Hepatocyte (in vitro differentiated cells): ENCODE results near the gene URB2. TPM values are rescaled to one million over a fixed set of nuclear protein-coding genes. Genes with fewer than 3 reads are reported as not detected.

Source experiments
- DNase-seq: peaks from one replicate; pipeline ENCODE4 v3.0.0-alpha.2; 2016; ENCODE audit warnings: low spot score
- H2AFZ ChIP-seq: fragments of 200-600 bp; sonication (generic); 2 replicates; pipeline ENCODE4 v1.6.0; 2016; ENCODE audit warnings: antibody characterized with exemption, mild to moderate bottlenecking
- H3K27ac ChIP-seq: fragments of 200-600 bp; sonication (generic); 2 replicates; pipeline ENCODE4 v1.5.1; 2016; ENCODE audit warnings: mild to moderate bottlenecking
- H3K27me3 ChIP-seq: fragments of 200-600 bp; sonication (generic); 2 replicates; pipeline ENCODE4 v1.6.1; 2016
- H3K36me3 ChIP-seq: fragments of 200-600 bp; sonication (generic); replicated peaks from 2 replicates; pipeline ENCODE4 v1.5.1; 2016; ENCODE audit warnings: low read depth; ENCODE audit not compliant: insufficient read depth
- H3K4me1 ChIP-seq: fragments of 200-600 bp; sonication (generic); 2 replicates; pipeline ENCODE4 v1.5.1; 2016; ENCODE audit warnings: mild to moderate bottlenecking, moderate library complexity; ENCODE audit not compliant: insufficient read depth
- H3K4me2 ChIP-seq: fragments of 200-600 bp; sonication (generic); 2 replicates; pipeline ENCODE4 v1.6.0; 2016
- H3K4me3 ChIP-seq: fragments of 200-600 bp; sonication (generic); 2 replicates; pipeline ENCODE4 v1.5.1; 2016; ENCODE audit warnings: mild to moderate bottlenecking
- H3K79me2 ChIP-seq: fragments of 200-600 bp; sonication (generic); 2 replicates; pipeline ENCODE4 v1.6.0; 2017; ENCODE audit warnings: mild to moderate bottlenecking
- H3K9me2 ChIP-seq: fragments of 200-600 bp; sonication (generic); replicated peaks from 2 replicates; pipeline ENCODE4 v1.6.0; 2017; ENCODE audit warnings: mild to moderate bottlenecking; ENCODE audit not compliant: insufficient read depth
- H3K9me3 ChIP-seq: fragments of 200-600 bp; sonication (generic); 2 replicates; pipeline ENCODE4 v1.5.1; 2016; ENCODE audit warnings: low read depth, mild to moderate bottlenecking
- H4K20me1 ChIP-seq: fragments of 200-600 bp; sonication (generic); 2 replicates; pipeline ENCODE4 v1.6.0; 2016; ENCODE audit warnings: mild to moderate bottlenecking; ENCODE audit not compliant: insufficient read depth, poor library complexity, severe bottlenecking
- EZH2 ChIP-seq: fragments of 200-600 bp; sonication (generic); IDR thresholded peaks from 2 replicates; pipeline ENCODE4 v1.6.1; 2016; ENCODE audit warnings: antibody characterized with exemption, mild to moderate bottlenecking, borderline replicate concordance
- EZH2phosphoT487 ChIP-seq: fragments of 200-600 bp; sonication (generic); IDR thresholded peaks from one replicate; pipeline ENCODE4 v1.6.1; 2018; ENCODE audit warnings: antibody characterized with exemption, mild to moderate bottlenecking, low read depth, moderate library complexity; ENCODE audit not compliant: unreplicated experiment, severe bottlenecking
- WGBS: methylation state at CpG from one replicate; pipeline ENCODE4 v1.1.6; 2016; ENCODE audit warnings: low lambda C conversion rate; ENCODE audit errors: missing lambda C conversion rate; 5-methylcytosine and 5-hydroxymethylcytosine counted together
- polyA plus RNA-seq: library from polyadenylated mRNA; unstranded; fragments of >200 nt; fragmentation: Nextera tagmentation; extraction: Ambion mirVana; gene quantifications from 2 replicates; pipeline ENCODE4 v1.2.1, GENCODE V29; 2016
- total RNA-seq: library from RNA; depleted of rRNA; stranded (reverse); fragments of >200 nt; gene quantifications from 2 replicates; pipeline ENCODE4 v1.2.3, GENCODE V29; 2014
- TF ChIP-seq, protein P1 (sequence below): fragments of 200-600 bp; sonication (generic); IDR thresholded peaks from 2 replicates; pipeline ENCODE4 v1.5.1; 2016; ENCODE audit warnings: antibody characterized with exemption, mild to moderate bottlenecking; ENCODE audit not compliant: poor library complexity

URB2 gene
- total and polyA plus RNA-seq, 2 experiments from 2014 or later: 4.6 to 12.4 TPM

- Histone ChIP-seq H3K9me2 (no peaks in the 10 kb centered on the region), H2AFZ (no peak overlapping the region), H3K4me3 (no peak overlapping the region), H3K36me3 (no peaks in the 10 kb centered on the region), H3K27me3 (no peaks in the 10 kb centered on the region), H4K20me1 (no peaks in the 10 kb centered on the region), H3K79me2 (peaks cover 4% of the 10 kb centered on the region), H3K4me1 (no peaks in the 10 kb centered on the region), H3K27ac (no peak overlapping the region), H3K9me3 (no peaks in the 10 kb centered on the region), H3K4me2 (no peak overlapping the region)
- WGBS: 95% methylated on average over 5 of the region's 5 CpGs
- TF ChIP-seq EZH2 (no peak), EZH2phosphoT487 (no peak)
- TF ChIP-seq, protein P1, sequence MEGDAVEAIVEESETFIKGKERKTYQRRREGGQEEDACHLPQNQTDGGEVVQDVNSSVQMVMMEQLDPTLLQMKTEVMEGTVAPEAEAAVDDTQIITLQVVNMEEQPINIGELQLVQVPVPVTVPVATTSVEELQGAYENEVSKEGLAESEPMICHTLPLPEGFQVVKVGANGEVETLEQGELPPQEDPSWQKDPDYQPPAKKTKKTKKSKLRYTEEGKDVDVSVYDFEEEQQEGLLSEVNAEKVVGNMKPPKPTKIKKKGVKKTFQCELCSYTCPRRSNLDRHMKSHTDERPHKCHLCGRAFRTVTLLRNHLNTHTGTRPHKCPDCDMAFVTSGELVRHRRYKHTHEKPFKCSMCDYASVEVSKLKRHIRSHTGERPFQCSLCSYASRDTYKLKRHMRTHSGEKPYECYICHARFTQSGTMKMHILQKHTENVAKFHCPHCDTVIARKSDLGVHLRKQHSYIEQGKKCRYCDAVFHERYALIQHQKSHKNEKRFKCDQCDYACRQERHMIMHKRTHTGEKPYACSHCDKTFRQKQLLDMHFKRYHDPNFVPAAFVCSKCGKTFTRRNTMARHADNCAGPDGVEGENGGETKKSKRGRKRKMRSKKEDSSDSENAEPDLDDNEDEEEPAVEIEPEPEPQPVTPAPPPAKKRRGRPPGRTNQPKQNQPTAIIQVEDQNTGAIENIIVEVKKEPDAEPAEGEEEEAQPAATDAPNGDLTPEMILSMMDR: no peak
- no peak for DNase-seq
These were observed 25.8 kb upstream of the URB2 start for GRCh38 chr1:229600229-229600628.

DNA sequence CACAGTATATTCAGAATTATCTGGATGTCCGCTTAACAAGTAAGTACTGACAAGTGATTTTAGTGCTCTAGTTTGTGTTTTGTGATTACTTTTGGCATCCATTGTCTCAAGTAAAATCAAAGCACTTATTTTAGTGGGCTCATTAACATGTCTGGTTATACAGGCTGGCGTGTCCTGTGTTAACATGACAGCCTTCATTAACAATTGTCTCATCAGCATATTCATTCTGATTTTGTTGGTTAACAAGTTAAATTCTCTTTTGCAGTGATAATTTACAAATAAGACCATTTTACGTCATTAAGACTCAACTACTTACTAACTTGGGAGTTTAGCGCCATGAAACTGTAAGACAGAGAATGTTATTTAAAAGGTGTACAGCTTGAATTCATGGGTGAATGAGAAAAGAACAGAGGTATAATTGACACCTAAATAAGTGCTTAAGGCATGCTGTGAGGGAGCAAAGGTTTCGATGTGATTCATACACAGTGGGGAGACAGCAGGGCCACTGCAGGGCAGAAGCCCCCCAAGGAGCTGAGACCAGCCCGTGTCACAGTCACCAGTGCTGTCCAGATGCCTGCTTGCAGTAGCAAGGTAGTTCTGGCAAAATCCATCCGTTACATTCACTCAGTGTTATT, 22.6 kb upstream of the URB2 start:
- no peaks in the 10 kb centered on the region for H3K9me3 ChIP-seq
- H3K36me3 ChIP-seq: no peaks in the 10 kb centered on the region
- WGBS: 95% methylated on average over 7 of the region's 7 CpGs
- no peak overlapping the region for H3K4me2 ChIP-seq
- no peaks in the 10 kb centered on the region for H3K4me1 ChIP-seq
- no peaks in the 10 kb centered on the region for H3K27me3 ChIP-seq
- no peak overlapping the region for H3K4me3 ChIP-seq
- H4K20me1 ChIP-seq: no peaks in the 10 kb centered on the region
- H2AFZ ChIP-seq: no peak overlapping the region
- DNase-seq: no peak
- H3K27ac ChIP-seq: no peak overlapping the region
- H3K79me2 ChIP-seq: peaks cover 4% of the 10 kb centered on the region
- H3K9me2 ChIP-seq: no peaks in the 10 kb centered on the region
- TF ChIP-seq EZH2phosphoT487 (no peak), EZH2 (no peak)
- TF ChIP-seq, protein P1: no peak

DNA sequence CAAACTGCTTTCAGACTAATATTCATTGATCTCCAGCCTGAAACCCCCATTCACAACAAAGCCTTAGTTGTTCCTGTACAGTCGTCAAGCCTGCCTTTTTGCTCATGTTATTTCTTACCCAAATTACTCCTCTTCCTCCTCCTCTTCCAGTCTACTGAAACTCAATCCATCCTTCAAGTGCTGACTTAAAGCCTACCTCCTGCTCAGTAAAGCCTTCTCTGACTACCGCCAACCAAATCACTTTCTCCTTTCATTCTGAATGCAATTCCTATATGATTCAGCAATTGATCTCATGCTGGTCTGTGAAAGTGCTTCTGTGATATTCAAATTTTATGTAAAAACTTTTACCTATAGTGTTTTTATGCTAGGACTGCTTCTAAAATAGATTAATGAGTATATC, 18.7 kb upstream of the URB2 start:
- Histone ChIP-seq H3K4me2 (no peak overlapping the region), H3K9me3 (no peaks in the 10 kb centered on the region), H3K27me3 (no peaks in the 10 kb centered on the region), H3K79me2 (no peaks in the 10 kb centered on the region), H3K4me1 (no peaks in the 10 kb centered on the region), H3K36me3 (no peaks in the 10 kb centered on the region), H3K4me3 (no peak overlapping the region), H3K9me2 (no peaks in the 10 kb centered on the region), H2AFZ (no peak overlapping the region), H3K27ac (no peak overlapping the region), H4K20me1 (no peaks in the 10 kb centered on the region)
- no peak for DNase-seq
- TF ChIP-seq EZH2 (no peak), EZH2phosphoT487 (no peak)
- TF ChIP-seq, protein P1: no peak
- 94% methylated on average over 2 of the region's 2 CpGs for WGBS

- Histone ChIP-seq H3K4me2 (no peak overlapping the region), H3K36me3 (no peaks in the 10 kb centered on the region), H3K4me1 (no peaks in the 10 kb centered on the region), H3K79me2 (no peaks in the 10 kb centered on the region), H2AFZ (no peak overlapping the region), H3K27ac (no peak overlapping the region), H3K4me3 (no peak overlapping the region), H4K20me1 (no peaks in the 10 kb centered on the region), H3K27me3 (no peaks in the 10 kb centered on the region), H3K9me3 (no peaks in the 10 kb centered on the region), H3K9me2 (no peaks in the 10 kb centered on the region)
- TF ChIP-seq EZH2: no peak
- DNase-seq: no peak
- 97% methylated on average over 2 of the region's 2 CpGs for WGBS
These were observed 17.5 kb upstream of the URB2 start for GRCh38 chr1:229608590-229608989.
